ENCODE results near the gene PSME3IP1. TPM values are rescaled to one million over a fixed set of nuclear protein-coding genes. Genes with fewer than 3 reads are reported as not detected.

Gene PSME3IP1
- total RNA-seq, 1 experiment from 2014 or later, result 103 TPM

DNA sequence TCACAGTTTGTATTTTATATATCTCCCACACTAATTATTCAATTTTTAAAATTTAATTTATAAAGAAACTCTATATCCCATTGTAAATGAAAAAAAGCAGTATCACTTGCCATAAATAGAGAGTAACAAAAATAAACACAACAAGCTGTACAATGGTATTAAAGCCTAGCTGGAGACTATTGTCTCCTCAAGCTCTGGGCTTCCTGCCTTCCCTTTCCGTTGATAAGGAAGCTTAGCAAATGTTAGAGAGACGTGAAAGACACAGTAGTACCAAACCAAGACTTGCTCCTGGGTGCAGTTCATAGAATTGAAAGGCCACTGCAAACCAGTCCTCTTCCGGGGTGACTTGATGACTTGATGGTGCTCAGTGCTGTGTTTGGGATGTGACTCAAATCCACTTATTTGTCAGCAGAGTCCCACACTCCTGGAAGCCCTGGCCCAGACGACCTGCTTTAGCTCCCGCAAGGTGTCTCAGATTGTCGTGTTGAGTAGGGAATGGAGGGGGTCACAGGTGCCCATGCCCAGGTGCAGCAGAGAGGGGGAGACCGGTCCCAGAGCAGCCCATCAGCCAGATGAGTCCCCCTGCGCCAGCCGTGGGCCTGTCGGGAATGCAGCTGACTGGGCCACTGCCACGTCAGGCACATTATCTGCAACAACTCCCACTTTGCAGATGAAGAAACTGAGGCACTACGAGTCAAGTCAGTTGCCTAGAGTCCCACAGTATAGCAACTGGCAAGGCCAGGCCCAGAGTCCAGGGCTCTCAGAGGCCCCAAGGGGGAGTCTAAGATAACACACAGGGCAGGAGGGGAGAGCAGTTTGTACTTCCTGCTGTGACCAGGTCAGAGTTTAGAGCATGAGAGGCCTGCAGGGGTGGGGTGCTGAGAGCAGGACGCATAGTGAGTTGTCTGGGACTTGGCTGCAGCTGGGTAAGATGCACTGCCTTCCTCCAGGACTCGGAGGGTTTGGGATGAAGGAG lies 40.5 kb downstream of the PSME3IP1 start:
- Histone ChIP-seq H4K91ac (ENCODE audit: insufficient read length, low read depth, low read length) (no peak overlapping the region), H3K18ac (ENCODE audit: insufficient read length, low read depth, low read length) (no peak overlapping the region), H3K79me1 (ENCODE audit: insufficient read depth, low read depth, low read length, poor library complexity, severe bottlenecking) (no peaks in the 10 kb centered on the region), H3K9ac (ENCODE audit: extremely low read depth, insufficient read length, low read length) (no peak overlapping the region), H3K23me2 (ENCODE audit: insufficient read length, low read depth, low read length, poor library complexity, severe bottlenecking) (no peaks in the 10 kb centered on the region), H2AK5ac (ENCODE audit: insufficient read length, low read length) (no peak overlapping the region), H4K8ac (replicated peaks; ENCODE audit: insufficient read length, low read depth, low read length) (no peak overlapping the region), H3K23ac (ENCODE audit: insufficient read length, low read depth, low read length) (no peak overlapping the region), H2BK20ac (ENCODE audit: low read depth, low read length, poor library complexity, severe bottlenecking) (no peak overlapping the region), H3K27ac (ENCODE audit: insufficient read length, low read depth, low read length) (no peak overlapping the region), H3K4me1 (ENCODE audit: insufficient read depth, low read length) (peaks cover 11% of the 10 kb centered on the region; the same call in 1 of the 2 replicates), H3K4ac (ENCODE audit: low read depth, low read length) (no peak overlapping the region), H3K27me3 (ENCODE audit: insufficient read depth, low read length) (no peaks in the 10 kb centered on the region), H2BK12ac (ENCODE audit: insufficient read length, low read depth, low read length) (no peak overlapping the region), H3K4me2 (ENCODE audit: insufficient read depth, insufficient read length, low read length) (no peak overlapping the region), H3T11ph (ENCODE audit: low read length) (no peak overlapping the region), H3K56ac (ENCODE audit: insufficient read length, low read depth, low read length) (no peak overlapping the region), H3K14ac (ENCODE audit: insufficient read depth, low read length) (no peak overlapping the region; the same call in 1 of the 2 replicates), H4K5ac (ENCODE audit: insufficient read length, low read depth, low read length) (no peak overlapping the region), H2BK5ac (ENCODE audit: insufficient read length, low read length) (no peak overlapping the region), H3K9me3 (ENCODE audit: control insufficient read depth, low read depth, low read length) (no peaks in the 10 kb centered on the region), H2AFZ (ENCODE audit: low read length) (no peak overlapping the region), H4K20me1 (ENCODE audit: control insufficient read depth, insufficient read depth, insufficient read length) (no peaks in the 10 kb centered on the region), H3K79me2 (ENCODE audit: insufficient read depth, low read length) (no peaks in the 10 kb centered on the region), H2BK120ac (ENCODE audit: low read depth, low read length, poor library complexity, severe bottlenecking) (no peak overlapping the region), H2BK15ac (ENCODE audit: low read depth, low read length) (no peak overlapping the region)
- peak; percentile 27 for DNase-seq
- Mint-ChIP-seq H3K9me3 (no peaks in the 10 kb centered on the region), H3K4me1 (peaks cover 37 to 44% of the 10 kb centered on the region in 2 experiments), H3K36me3 (ENCODE audit: insufficient read depth in 1 of 3, low read depth in 3 of 3) (peaks cover 0 to under 1% (median 0%) of the 10 kb centered on the region in 3 experiments; a peak in 3 of 7 replicates), H3K4me3 (no peak overlapping the region), H3K27ac (peak overlapping the region in 1 of 3 experiments; percentile 66; a peak in 1 of 7 replicates), H3K27me3 (ENCODE audit: low read depth) (no peaks in the 10 kb centered on the region; the same call in none of the 2 replicates)
- TF ChIP-seq, protein P1, sequence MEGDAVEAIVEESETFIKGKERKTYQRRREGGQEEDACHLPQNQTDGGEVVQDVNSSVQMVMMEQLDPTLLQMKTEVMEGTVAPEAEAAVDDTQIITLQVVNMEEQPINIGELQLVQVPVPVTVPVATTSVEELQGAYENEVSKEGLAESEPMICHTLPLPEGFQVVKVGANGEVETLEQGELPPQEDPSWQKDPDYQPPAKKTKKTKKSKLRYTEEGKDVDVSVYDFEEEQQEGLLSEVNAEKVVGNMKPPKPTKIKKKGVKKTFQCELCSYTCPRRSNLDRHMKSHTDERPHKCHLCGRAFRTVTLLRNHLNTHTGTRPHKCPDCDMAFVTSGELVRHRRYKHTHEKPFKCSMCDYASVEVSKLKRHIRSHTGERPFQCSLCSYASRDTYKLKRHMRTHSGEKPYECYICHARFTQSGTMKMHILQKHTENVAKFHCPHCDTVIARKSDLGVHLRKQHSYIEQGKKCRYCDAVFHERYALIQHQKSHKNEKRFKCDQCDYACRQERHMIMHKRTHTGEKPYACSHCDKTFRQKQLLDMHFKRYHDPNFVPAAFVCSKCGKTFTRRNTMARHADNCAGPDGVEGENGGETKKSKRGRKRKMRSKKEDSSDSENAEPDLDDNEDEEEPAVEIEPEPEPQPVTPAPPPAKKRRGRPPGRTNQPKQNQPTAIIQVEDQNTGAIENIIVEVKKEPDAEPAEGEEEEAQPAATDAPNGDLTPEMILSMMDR (conservative IDR thresholded peaks at IDR 0.05), result no peak
- WGBS (ENCODE audit: extremely low coverage, insufficient read length, low lambda C conversion rate), result no CpG with 5 or more reads among the region's 14 CpGs

All from H9 (cell line).